ENCODE data around the gene SLC17A4. TPM values are rescaled to one million over a fixed set of nuclear protein-coding genes. Genes with fewer than 3 reads are reported as not detected.

Gene SLC17A4
- total and polyA plus RNA-seq, 2 donors (not counting 3 experiments of a cell fraction or from before 2014, with no cell fraction given): not detected

GRCh38 chr6:25769983-25770382, 15.4 kb downstream of the SLC17A4 start:
- Histone ChIP-seq H3K79me2 (ENCODE audit: control insufficient read depth, insufficient read depth, low read length) (no peaks in the 10 kb centered on the region), H3K4me2 (ENCODE audit: insufficient read depth, low read length) (no peak overlapping the region), H3K27me3 (ENCODE audit: control insufficient read depth in 2 of 2, insufficient read depth in 2 of 2, low read length in 2 of 2) (peaks cover 0 to 4% of the 10 kb centered on the region in 2 experiments), H3K36me3 (ENCODE audit: control insufficient read depth in 2 of 2, extremely low read depth in 1 of 2, insufficient read depth in 2 of 2, low read length in 2 of 2) (no peaks in the 10 kb centered on the region), H3K9ac (replicated peaks; ENCODE audit: extremely low read depth, insufficient read depth, low read length) (no peak overlapping the region), H4K20me1 (replicated peaks; ENCODE audit: control insufficient read depth, extremely low read depth, insufficient read depth, low read length) (no peaks in the 10 kb centered on the region), H3K9me3 (replicated peaks; ENCODE audit: control insufficient read depth, insufficient read depth, low read length) (no peaks in the 10 kb centered on the region), H3K9me1 (replicated peaks; ENCODE audit: control insufficient read depth, extremely low read depth, insufficient read depth, low read length) (no peaks in the 10 kb centered on the region), H3K4me3 (replicated peaks in 1 of 3; ENCODE audit: insufficient read depth in 1 of 3, low read depth in 1 of 3, low read length in 3 of 3) (no peak overlapping the region), H2AFZ (ENCODE audit: low read depth, low read length) (no peak overlapping the region), H3K4me1 (ENCODE audit: control insufficient read depth, extremely low read depth, insufficient read depth, low read length) (no peaks in the 10 kb centered on the region), H3K27ac (ENCODE audit: insufficient read depth, low read depth, low read length) (no peak overlapping the region)
- BruUV-seq (replicated peaks): no TSS peak
- CTCF ChIA-PET: no interaction called here
- dilution Hi-C loops (cut with MboI; ENCODE audit: extremely low pct_ligation_motif_present, low sequenced_read_pairs) (no loop called here), intact Hi-C loops (cut with micrococcal nuclease) (no loop called here)
- no peak for DNase-seq (ENCODE audit: low read depth, low spot score)
- TF ChIP-seq MAX (IDR thresholded peaks at IDR 0.05; ENCODE audit: insufficient read depth, insufficient read length): no peak
- no peak for TF ChIP-seq FOS (IDR thresholded peaks at IDR 0.05; ENCODE audit: borderline replicate concordance, insufficient read depth, low read length)
- no peak for TF ChIP-seq MYC (IDR thresholded peaks at IDR 0.05; ENCODE audit: low read depth, low read length)
- no peak for TF ChIP-seq CTCF (IDR thresholded peaks at IDR 0.05; ENCODE audit: extremely low read depth in 1 of 2, insufficient read depth in 1 of 2, low read depth in 1 of 2, low read length in 2 of 2)
- TF ChIP-seq JUN (IDR thresholded peaks at IDR 0.05; ENCODE audit: borderline replicate concordance, insufficient read depth, insufficient read length, low read depth): no peak
- no peak for TF ChIP-seq POLR2A (IDR thresholded peaks at IDR 0.05; ENCODE audit: low read depth, low read length)
- no peak for TF ChIP-seq GATA2 (IDR thresholded peaks at IDR 0.05; ENCODE audit: insufficient read depth, insufficient read length, low read depth, low read length)
- TF ChIP-seq EZH2 (IDR thresholded peaks at IDR 0.05; ENCODE audit: borderline replicate concordance, low read depth, low read length, severe bottlenecking): no peak
- no peak for TF ChIP-seq POLR2AphosphoS5 (IDR thresholded peaks at IDR 0.05; ENCODE audit: insufficient read depth, low read depth, low read length)
- no peak for FAIRE-seq
- POLR2A ChIA-PET: no interaction called here
